Right renal cortex interstitium (tissue), 3 donors: ENCODE data around the gene LAMP1. TPM values are rescaled to one million over a fixed set of nuclear protein-coding genes. Genes with fewer than 3 reads are reported as not detected.
"Not testable (repeated sequence)": the region's sequence is repeated elsewhere in the genome, so short reads cannot be mapped to it uniquely, and the experiment has no call there.

Experiments
- DNase-seq, 3 donors: peaks; one replicate each; pipeline ENCODE4 v3.0.0-alpha.2; 2013; ENCODE audit warnings: low read depth in 3 of 3, low spot score in 2 of 3
- polyA plus RNA-seq, 3 donors: library from polyadenylated mRNA; unstranded; fragments of 120-200 nt; gene quantifications; one replicate each; pipeline ENCODE4 v1.2.1, GENCODE V29; 2013; ENCODE audit not compliant: insufficient read length in 3 of 3

The LAMP1 gene
- polyA plus RNA-seq, 3 donors = 173 to 191 (median 182) TPM

DNA sequence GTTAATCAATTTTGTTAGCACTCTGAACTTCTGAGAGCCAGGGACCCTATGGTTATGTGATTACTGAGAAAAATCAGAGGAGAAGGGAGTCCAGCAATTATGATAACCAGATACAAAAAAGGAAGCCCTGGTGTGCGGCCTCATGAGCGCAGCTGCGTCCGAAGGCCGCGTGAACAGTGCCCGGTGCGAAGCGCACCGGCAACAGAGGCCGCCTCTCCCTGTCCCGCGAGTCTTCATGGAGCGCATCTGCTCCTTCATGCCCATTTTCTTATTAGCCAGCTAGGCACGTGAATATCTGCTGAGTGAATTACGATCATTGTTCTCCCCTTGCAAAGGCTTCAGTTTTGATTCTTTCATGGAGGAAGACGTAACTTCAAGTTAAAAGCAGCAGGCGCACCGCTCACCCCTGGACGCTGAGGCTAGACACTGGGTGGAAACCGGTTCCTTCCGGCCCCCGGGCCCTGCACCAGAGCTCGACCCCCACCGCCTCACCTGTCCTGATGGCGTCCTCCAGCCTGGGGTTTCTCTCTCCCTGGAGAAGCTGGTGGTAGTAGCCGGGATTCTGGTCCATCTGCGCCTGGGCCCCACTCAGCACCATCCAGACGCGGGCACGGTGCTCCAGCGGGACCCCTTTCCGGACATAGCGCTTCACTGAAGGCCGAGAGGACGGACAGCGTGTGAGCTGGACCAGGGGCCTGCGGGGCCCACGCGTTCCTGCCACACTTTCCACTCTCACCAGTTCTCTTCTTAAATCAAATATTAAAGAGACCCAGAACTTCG, 58.0 kb downstream of the LAMP1 start:
- no peak for DNase-seq

DNA sequence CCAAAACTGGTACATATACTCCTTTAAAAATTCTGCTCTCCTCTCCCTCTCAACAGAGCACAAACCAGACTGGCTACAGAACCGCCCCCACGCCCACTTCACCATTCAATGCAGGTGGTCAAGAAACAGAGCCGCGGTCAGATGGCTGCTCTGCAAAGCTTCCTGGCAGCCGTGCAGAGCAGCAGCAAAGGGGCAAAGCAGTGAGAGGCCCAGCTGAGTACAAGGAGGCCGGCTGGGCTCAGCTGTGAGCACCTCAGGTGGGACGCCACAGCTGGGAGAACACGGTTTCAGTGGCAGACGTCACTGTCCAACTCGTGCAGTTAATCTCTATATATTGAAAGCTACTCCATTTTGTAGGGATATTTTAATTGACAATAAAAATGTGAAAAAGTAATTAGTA, 58.6 kb downstream of the LAMP1 start:
- DNase-seq = no peak

DNA sequence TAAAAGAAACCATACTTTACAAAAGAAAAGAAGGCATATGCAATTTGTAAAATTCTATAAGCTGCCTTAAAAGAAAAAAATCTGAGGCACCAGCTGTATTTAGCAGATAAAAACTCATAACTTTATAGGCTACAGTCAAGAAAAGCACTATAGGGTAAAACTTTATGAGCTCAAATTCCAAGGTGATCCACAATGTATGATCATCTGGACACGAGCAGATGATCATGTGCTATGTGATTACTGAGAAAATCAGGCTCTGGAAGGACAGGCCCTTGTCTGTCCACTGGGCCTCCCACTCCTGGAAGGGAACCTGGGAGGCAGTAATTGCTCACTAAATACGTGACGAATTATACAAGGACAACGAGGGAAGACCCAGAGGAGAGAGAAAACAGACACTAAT, 59.6 kb downstream of the LAMP1 start:
- no peak for DNase-seq

DNA sequence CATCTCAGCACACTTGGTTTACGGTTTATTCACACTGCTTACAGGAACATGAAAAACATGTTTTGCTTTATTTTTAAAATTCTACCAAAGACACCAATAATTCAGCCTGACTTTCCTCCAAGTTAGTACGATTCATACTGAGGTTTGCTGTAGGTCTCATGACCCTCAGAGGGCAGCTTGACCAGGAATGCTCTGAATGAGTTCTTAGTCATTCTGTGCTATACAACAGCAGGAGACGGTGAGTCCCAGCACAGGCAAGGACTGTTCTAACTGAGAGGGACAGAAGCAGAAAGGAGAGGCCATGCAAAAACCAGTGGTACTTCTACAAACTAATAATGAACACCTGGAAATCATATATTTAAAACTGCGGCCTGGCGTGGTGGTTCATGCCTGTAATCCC, 60.5 kb downstream of the LAMP1 start:
- DNase-seq = no peak

DNA sequence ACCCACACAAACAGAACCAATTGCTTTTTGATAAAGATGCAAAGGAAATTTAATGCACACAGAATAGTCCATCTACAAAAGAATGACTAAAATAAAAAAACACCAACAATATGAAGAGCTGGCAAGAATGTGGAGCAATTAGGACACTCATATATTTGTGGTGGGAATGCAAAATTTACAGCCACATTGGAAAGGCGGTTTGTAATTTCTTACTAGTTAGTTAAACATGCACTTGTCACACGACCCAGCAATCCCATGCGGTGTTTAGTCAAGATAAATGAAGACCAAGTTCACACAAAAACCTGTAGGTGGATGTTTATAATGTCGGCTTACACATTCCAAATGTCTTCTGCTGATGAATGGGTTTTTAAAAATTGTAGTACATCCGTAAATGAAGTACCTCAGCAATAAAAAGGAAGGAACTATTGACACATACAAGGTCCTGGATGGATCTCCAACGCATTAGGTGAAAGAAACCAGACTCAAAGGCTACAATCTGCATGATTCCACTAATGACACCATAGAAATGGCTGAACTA, 61.7 kb downstream of the LAMP1 start:
- DNase-seq = no peak

DNA sequence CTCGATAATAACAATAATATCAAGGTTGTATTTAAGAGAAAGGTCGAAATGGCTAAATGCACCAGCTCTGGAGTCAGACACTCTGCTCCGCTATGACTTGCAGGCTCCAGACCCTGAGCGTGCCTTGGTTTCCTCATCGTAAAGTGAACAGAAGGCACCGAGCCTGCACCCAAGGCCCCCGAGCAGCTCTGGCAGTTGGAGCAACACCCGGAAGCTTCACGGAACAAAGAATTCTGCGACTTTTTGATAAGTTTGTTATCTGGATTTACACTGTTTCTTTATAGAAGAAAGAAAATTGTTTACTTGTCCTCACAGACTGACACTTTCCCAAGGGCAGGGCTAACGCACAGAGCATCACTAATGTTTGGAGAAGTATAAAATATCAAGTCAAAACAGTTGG, 62.5 kb downstream of the LAMP1 start:
- no peak for DNase-seq

DNA sequence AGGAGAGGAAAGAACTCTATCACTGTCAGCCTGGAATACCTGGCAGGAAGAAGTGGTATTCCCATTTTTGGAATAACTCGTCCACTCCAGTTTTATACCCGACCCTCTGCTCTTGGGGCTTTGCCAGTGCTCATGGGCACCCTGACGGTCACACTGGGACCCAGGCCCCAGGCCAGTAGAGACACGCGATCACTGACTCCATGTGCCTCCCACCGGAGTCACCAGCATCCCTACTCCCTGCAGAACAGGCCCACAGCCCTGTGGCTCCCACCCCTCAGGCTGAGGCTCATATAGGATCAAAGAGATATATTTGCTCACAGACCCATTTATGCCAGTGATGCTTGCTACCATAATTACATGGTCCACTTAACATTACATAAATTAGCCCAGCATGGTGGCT, 63.4 kb downstream of the LAMP1 start:
- DNase-seq = no peak

DNA sequence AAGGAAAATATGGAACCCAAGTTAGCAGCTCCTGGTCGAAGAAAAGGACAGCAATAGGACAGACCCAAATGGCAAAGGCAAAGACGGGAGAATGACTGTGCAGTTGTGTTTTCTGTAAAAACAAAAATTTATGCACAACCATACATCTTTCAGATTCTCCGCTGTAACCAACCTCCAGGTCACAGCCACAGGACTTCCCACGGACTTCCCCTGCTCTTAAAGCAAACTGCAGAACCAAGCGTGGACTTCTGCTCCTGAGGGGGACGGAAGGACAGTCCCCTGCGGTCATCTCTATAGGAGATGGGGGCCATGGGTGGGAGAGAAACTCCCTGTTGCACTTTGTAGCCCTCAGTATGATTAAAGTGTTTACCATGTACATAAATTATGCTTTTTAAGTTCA, 64.4 kb downstream of the LAMP1 start:
- no peak for DNase-seq

DNA sequence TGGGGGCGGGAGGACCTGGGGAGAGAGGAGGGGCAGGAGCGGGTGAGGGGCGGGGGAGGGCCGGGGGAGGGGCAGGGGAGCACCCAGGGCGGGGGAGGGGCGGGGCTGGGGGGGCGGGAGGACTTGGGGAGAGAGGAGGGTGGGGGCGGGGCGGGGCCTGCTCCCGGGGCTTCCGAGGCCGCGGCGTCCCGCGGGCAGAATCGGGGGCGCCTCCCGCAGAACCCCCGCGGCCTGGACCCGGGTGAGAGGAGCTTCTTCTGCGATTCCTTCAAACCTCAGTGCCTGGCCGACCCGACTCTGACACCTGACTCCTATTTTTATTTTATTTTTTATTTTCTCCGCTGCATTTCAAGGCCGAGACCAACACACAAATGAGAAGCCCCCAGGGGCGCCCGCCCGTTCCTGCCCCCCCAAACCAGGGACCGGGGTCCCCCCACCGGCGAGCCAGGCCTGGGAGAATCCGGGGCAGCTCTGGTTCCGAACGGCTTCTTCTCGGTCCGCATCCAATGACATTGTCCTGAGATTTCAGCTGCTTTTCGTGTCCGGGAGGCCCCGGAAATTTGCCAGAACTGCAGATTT, 67.4 kb downstream of the LAMP1 start:
- no peak for DNase-seq

DNA sequence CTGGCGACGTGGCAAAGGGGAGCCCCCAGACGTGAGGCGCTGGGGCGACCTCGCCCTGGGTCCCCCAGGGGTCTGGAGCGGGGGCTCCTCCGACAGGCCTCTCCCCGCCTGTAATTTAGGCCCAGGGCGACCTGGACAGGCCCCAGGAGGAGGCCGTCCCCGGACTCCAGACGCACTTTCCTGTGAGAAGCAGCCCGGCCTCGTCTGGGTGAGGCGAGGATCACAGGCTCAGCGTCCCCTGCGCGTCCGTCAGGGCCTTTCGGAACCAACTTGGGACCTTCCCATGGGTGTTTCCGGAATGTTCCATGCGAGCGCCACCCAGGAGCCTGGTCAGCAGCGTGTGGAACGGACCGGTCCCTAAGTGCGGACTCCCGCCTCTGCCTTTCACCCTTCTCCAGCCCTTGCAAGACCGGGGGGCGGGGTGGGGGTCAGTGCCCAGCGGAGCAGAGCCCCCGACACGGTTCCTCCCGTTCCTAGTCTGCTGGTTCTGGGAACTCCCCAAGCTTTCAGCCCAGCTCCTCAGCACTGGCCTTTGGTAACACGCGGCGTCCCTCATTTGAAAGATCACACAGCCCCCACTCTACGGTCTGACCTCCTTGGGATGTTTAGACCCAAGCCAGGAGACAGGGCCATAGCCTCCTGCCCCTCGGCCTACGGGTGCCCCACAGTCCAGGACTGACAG, 68.0 kb downstream of the LAMP1 start:
- DNase-seq = no peak

DNA sequence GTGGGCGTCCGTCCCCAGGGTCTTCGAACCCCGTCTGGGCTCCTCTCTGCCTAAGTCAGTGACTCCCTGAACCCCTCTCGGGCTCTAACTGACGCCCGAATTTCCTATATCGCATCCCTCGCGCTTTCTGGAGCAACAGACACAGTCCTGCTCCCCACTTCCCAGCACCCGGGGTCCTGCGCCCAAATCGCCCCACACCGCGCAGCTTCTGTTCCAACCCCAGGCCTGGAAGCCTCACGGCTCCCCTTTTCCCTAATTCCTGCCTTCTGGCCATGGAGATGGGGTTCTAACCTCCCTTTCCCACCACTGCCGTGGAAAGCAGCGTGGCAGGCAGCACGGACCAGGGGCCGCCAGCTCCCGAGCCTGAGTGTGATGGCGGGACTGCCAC, 68.5 kb downstream of the LAMP1 start:
- no peak for DNase-seq

DNA sequence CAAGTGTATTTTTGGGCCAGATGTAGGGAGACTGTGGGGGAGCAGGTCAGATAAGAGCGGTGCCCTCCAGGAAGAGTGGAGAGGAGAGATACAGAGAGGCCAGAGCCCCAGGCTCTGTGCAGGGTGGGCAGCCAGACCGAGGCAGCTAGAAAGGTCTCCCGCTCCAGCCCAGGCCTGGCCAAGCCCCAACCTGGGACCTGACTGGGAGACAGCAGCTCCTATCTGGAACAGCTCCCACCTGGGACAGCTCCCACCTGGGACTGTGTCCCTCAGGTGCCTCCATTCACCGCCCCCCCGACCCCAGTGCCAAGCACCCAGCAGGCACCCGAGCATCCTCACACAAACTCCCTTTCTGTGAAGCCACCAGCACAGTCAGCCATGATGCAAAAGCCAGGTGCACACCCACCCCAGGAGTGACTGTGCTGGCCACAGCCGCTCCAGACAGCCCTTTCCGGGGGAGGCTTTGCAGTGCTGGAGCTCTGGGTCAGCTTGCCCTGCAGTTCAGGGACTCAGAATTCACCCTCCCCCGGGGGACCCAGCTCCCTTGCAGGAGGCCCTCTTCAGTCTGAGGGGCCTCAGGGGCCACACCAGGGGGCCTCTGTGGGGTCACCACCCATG, 69.0 kb downstream of the LAMP1 start:
- no peak for DNase-seq

DNA sequence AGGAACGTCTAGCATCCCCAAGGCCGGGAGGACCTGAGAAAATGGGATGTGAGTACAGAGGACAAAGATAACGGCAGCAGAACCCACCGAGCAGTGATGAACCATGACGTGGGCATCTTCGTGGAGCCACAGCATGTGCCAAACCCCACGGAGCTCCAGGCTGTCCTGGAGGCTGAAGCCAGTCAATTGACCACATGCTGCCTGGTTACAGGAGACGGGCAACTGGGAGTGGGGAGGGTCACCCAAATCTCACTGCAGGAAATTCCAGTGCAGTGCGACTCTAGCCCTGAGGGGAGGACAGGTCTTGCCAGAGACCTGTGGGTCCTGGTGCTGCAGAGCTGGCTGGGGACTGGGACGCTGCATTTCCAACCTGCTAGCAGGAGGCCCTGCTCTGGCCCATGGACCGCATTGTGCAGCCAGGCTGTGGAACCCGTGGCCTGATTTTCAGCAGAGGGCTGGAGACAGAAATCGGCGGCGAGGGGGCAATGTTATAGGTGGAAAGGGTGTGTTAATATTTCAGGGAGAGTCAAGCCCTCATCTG, 70.1 kb downstream of the LAMP1 start:
- no peak for DNase-seq

DNA sequence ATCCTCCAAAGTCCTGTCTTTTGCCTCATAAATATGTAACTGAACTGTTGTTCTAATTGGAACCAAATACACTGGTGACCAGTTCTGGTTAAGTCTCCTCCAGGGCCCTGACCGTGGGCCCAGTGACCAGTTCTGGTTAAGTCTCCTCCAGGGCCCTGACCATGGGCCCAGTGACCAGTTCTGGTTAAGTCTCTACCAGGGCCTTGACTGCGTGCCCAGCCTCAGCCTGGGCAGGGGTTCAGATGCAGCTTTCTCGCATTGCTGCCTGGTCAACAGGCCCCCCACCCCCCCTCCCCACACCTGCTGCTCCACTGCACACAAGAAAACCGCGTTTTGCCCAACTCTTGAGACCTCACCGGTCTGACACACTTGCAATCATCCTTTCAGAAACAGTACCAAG, 70.7 kb downstream of the LAMP1 start:
- no peak for DNase-seq

DNA sequence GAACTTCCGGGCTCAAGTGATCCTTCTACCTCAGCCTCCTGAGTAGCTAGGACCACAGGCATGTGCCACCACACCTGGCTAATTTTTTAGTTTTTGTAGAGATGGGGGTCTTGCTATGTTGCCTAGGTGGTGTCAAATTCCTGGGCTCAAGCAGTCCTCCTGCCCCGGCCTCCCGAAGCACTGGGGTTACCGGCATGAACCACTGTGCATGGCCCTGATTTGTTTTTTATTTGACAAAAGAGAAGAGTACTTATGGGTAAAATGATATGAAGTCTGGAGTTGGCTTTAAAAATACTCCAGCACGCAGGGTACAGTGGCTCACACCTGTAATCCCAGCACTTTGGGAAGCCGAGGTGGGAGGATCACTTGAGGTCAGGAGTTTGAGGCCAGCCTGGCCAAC, 71.3 kb downstream of the LAMP1 start:
- DNase-seq = not testable (repeated sequence)

DNA sequence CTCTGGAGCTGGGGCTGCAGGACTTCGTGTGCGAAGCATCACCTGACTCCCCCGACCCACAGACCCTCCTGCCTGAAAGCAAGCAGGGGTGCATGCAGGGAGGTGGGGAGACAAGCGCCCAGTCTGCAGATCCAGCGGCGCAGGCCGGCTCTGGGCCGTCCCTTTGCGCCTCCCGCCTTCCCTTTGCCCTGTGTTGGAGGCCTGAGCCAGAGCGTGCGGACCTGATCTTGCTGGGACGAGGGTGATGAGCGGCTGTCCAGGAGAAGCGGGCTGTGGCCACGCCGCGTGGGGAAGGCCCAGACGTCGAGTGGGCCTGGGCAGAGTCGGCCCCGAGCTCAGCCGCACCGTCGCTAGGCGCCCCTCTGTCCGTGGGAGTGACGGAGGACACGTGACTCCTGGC, 72.2 kb downstream of the LAMP1 start:
- no peak for DNase-seq

DNA sequence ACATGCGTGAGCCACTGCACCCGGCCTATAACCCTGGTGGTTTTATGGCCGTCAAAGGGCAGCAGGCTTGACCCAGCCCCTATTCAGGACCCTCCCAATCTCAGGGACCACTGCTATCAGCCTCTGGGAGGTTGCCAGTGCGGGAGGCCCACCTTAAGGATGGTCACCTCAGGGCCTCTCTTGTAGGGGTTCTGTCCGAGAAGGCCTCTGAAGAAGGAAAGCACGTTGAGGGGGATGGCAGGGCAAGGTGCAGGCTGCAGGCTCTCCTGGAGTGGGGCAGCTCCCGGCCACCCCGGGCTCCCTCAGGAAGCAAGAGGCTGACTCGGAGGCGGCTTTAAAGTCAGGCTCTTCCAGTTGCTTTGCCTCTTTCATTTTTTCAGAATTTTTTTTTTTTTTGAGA, 72.8 kb downstream of the LAMP1 start:
- no peak for DNase-seq

DNA sequence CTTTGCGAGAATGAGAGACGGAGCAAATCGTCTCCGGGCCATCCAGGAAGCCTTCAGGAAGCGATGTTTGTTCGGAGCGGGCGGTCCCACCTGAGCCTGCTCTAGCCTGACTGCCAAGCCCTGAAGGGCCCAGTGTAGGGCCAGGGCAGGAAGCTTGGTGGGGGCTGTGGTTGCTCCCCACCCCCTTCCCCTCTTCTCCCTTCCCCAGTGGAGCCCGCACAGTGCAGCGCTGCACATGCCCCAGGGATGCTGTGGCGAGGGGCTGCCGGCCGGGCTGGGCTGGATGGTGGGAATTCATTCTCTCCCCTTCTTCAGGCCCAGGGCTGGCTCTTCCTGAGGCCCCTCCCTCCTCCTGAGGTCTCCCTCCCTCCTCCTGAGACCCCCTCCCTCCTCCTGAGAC, 74.0 kb downstream of the LAMP1 start:
- DNase-seq = no peak

DNA sequence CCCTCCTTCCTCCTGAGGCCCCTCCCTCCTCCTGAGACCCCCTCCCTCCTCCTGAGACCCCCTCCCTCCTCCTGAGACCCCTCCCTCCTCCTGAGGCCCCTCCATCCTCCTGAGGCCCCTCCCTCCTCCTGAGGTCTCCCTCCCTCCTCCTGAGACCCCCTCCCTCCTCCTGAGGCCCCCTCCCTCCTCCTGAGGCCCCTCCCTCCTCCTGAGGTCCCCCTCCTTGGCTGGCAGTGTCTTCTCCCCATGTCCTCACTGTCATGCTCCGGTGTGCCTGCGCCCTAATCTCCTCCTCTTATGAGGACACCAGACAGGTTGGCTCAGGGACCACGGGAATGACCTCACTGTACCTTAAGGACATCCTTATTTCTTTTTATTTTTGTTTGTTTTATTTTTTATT, 74.7 kb downstream of the LAMP1 start:
- not testable (repeated sequence) for DNase-seq
